GM19455 (cell line): ENCODE data around the gene GRIK2.

Experiments used
- ATAC-seq: cut with Tn5 transposase; IDR thresholded peaks from one replicate; pipeline ENCODE4 v1.9.1; 2021; ENCODE audit not compliant: unreplicated experiment

Gene GRIK2

DNA sequence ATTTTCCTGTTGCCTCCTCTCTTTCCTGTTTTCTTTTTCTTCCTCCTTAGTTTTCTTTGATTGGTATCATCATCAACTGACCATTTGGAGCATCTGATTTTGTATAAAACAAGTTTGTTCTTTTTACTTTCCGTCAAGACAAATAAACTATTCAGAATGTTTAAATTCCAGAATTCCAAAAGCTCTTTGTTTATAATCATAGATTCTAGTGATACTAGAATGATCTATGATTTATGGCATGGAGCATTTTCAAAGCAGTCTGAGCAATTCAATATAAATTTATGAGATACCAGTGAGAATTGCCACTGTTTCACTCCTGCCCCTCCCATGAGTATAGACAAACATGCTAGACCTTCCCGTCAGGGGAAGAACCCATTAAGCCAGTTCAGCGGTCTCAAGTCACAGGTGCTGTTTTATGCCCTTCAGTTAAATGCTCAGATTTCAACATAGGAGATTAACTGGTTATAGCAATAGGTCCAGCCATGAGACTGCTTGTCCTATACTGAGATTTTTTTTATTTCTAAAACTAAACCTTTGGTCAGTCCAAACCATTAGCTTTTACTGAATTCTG is 60.7 kb downstream of the GRIK2 start:
- ATAC-seq: no peak

DNA sequence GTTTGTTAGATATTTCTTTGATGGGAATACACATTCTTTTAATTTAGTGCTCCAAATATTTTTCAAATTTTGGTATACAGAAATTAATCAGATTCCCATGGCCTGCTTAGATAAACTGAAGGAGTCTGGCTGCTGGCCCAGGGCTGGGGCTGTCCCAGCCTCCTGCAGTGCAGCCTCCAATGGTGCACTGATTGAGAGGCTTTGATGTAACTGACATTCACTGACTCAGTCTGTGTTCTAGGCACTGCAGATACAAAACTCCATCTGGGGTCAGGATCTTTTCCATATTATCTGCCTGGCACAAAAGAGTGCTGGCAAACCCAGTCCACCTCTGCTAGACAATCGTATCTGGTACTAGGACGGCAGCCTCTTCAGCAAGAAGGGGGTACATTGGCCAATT is 64.8 kb downstream of the GRIK2 start:
- ATAC-seq: no peak

DNA sequence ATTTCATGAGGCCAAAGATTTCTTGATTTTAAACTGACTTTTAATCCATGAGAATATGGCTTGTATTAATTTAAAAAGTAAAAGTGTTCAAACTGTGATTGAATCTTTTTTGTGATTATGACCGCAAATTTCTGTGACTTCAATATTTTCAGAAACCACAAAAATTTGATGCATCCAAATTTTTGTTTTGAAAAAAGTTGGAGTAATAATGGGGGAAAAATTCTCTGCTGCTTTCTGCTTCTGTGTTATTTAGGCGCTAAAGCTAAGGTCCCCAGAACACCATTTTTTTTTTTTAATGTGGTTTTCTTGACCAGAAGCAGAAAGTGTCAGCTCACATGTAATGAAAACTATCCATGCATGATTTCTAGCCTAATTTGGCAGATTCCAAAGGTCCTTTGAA is 65.3 kb downstream of the GRIK2 start:
- no peak for ATAC-seq

DNA sequence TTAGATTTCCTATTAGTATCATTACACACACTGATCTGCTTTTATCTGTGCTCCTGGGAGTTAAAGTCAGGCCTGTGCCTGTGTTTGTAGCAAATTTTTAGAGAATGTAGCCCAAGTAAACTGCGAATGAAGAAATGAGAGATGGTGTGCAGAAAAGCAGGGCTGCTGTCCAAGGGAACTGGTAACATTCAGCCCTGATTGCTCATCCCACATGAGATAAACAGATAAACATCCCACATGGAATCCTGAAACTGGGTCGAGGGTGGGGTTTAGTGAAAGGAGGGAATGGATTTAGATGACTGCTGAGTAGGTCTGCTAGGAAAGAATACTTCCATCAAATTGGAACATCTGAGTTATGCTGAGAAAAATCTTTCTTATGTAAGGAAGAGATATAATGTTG is 69.1 kb downstream of the GRIK2 start:
- no peak for ATAC-seq

DNA sequence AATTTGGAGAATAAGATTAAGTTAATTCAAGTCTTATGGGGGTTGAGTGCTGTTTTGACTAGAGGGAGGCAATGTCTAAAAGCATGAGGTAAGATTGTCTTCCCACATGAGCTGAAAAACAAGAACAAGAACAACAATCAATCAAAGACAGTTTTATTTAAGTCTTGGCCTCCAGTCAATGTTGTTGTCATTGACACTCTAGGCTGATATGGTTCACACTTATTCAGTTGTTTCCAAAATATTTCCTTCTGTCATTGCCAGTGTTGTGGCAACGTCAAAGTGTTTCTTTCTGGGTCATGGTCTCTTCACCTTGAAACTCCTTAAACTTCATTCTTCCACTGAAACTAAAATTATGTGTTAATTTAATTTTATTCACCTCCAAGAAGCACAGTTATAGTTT is 72.4 kb downstream of the GRIK2 start:
- no peak for ATAC-seq

DNA sequence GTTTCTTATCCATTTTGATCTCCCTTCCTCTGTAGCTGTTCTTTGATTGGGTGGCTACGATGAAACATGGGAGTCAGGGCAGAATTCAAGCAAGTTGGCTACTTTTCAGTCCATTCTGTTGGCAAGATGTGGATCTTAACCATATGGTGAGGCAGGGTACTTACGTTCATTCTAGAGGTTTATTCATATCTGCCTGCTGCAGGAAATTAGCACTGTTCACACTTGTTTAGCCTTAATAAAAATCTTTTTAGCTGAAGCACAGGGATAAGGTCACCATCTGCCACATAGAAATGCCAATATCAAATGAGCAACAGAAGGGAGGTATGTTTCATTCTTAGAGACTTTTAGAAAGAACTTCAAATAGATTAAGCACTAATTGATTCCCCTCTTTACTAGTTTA is 83.9 kb downstream of the GRIK2 start:
- ATAC-seq: no peak

DNA sequence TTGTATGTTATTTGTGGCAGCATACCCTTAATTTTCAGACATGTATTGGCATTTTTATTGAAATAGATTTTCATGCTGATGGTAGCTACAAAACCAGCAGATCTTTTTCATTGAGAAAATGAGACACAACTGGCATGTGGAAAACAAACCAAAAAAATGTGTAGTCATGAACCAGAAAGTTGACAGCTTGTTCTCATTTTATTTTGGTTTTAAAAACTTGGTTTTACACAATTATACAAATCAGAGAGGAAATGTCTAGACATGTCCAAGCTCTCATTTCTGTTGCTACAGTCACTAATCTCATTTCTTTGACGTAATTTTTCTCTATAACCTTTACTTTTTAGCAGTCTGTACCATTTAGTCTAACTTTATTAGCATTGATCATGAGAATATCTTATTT is 85.4 kb downstream of the GRIK2 start:
- ATAC-seq: no peak

DNA sequence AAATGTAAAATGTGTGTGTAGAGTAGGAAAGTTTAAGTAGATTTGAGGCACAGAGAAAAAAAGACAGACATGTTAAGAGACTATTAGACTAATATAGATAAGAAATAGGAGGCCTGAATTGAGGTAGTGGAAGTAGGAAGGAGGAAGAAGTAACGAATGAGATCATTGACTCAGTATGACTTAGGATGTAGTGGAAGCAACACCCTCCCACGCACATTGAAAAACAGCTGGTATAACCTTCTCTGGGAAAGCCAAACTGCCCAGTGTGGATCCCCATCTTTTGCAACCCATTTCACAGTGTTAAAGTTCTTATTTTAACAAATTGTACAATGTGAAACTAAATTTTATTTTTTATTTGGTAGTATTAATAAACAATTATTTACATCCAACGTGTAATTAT is 89.1 kb downstream of the GRIK2 start:
- no peak for ATAC-seq

DNA sequence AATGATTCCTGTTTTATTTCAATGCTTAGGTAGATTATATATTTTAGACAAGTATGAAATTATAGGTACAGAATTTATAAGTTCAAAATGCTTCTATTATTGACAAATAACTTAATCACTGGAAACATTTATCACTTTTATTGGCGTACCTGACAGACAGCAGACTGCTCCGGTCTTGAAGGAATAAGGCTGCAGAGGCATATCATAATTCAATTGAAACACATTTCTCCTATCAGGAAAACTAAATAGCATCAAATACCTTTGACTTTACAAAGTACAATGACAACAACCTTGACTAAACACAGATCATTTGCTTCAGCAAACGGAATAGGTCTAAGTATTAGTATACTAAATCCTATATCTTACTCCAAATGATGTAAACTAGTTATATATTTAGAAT is 91.3 kb downstream of the GRIK2 start:
- ATAC-seq: no peak

DNA sequence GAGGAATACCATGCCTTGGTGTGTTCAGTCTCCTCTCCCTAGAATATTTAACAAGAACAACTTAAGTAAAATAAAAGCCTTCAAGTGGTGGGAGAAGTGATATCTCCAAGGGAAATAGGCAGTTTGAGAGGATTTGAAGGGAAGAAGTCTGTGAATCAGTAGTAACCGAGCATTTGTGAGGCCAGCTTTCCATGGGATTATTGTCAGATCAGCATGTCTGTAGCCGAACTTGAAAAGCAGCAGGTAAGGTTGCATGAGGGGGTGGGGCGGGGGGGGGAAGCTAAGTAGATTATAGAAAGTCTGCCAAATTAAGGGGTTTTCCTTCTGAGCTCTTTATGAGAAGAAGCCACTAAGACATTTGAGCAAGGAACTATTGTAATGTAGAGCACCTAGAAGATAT is 92.6 kb downstream of the GRIK2 start:
- ATAC-seq: no peak

DNA sequence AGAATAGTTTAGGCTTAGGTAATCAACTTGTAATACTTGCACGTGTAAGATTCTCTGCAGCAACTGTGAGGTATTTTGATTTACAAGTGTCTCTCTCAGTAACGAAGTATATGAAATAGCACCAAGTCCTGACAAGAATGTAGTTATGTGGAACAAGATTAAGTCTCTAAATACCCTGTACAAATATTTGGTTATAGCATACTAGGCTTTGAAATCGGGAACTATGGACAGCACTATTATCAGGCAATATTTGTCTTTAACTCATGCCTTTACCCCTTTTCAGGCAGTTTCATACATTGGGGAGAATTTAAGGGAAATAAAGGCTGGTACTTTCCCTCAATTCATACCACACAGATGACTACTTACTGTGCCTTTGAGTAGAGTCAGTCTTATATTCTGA is 93.2 kb downstream of the GRIK2 start:
- ATAC-seq: no peak

DNA sequence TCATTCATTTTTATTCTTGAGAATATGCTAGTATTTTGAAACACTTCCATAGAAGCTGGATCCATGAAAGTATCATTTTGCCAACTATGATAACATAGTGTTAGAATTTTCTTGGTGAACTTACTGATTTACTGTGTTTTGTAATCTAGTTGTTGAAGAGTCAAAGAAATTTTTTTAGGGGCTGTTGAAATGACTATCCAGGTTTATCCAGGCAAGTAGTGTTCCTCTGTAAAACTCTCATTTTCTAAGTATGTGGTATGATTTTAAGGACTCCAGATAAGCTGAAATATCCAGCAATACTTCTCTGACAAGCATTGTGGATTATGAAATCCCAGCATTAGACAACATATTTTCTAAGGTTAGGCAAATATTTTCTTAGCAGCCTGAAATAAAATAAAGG is 95.9 kb downstream of the GRIK2 start:
- ATAC-seq: no peak

DNA sequence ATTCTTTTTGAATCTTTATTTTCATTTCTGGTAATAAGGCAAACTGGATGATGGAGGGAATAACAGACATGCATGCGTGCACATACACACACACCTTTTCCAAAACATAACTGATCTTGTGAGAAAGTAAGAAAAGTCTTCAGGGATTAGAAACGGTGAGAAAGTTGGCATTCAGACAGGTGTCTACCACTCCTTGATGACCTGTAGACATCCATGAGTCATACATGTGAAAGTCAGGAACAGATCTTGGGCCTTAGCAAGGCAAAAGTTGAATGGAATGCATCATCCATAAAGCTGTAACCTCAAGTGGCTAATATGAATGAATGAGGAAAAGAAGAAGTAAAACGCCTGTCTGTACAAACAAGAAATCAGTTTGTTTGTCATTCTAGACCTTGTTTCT is 97.3 kb downstream of the GRIK2 start:
- ATAC-seq: no peak

DNA sequence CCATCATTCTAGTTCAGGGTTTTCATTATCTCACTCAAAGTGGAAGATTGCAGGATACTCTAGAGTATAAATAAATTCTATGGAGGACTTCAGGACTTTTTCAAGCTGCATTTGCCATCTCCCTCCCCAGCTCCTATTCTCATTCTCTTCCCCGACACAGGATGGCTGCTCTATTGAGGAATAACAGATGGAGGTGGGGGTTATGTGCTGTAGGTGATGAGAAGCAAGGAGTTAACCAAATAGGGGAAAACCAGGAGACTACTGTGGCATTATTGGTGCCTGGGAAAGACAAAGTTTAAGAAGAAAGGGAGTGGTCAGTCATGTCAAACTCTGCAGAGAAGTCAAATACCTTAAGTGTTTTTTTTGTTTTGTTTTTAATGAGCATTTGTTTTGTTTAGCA is 109.3 kb downstream of the GRIK2 start:
- no peak for ATAC-seq

DNA sequence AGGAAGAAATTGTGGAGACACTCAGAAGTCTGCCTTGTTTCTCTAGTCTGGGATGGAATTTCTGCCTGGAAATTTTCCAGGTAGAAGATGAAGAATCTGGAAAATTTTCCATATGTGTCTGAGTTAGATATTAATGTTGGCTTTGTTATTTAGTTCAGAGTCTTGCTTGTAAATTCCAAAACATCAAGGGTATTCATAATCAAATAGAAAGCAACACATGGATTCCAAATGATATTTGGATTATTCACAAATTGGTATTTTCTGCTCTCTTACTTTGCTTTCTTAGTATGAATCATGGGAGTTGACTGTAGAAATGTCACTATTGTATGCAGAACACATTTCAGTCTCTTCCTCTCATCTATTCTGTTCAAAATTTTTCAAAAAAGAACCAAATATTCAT is 116.0 kb downstream of the GRIK2 start:
- ATAC-seq: no peak

DNA sequence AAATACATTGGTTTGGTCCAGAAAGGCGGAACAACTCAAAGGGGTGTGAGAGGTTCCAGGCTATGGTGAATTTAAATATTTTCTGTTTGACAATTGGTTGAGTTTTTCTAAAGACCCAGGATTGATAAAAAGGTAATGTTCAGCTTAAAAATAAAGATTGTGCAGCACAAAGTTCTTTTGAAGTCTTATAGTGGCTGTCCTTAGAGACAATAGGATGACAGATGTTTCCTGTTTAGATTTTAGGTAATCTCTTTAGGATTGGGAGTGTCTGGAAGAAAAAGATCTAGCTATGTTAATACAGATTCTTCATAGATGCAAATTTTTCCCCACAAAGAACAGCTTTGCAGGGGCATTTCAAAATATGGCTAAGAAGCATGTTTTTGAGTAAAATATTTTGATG is 119.7 kb downstream of the GRIK2 start:
- ATAC-seq: no peak

DNA sequence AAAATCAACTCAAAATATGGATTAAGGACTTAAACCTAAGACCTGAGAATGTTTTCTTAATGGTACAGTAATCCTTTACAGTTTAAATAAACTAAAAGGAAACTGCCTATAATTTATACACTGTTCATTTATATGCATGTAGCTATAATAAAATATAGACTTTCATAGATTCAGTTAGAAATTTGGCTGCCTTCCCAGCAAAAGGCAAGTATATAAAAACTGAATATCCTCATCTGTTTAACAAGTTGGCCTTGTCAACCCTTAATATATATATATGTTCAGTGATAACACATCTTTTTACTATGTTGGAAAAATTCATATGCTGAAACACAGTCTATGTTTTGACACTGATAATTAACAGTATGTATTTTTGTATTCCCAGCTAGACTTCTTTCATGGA is 123.1 kb downstream of the GRIK2 start:
- ATAC-seq: no peak

DNA sequence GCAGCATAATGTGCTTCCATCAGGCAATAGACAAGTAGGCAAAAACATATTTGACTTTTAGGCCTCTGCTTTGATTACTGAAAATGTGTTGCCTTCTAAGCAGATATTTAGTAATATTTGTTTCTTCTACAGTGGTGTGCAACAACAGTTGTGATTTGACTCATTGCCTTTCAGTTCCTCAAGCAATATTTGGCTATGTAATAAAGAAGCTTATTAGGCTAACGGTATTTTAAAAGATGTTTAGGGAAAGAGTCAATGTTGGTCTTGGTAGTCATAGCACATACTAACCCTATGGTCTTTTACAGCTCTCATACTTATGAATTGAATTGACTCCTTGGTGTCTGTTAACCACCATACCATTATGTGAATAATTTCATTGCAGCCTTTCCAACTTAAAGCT is 124.1 kb downstream of the GRIK2 start:
- no peak for ATAC-seq

DNA sequence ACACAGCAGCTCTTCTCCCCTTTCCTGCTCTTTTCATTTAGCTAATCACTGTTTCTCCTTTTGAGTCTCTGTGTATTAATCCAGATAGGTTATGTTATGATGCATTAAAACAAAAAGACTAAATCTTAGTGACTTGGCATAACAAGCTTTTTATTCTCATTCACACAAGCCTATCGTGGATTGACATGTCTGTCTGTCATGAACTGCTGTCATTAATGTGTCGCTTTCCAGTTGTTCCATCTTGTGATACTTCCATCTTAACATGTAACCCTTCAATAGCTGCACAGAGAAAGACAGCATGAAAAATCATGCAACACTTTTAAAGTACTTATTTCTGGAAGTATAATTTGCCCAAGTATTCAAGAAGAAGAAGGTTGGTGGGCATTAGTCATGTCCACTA is 128.7 kb downstream of the GRIK2 start:
- no peak for ATAC-seq

DNA sequence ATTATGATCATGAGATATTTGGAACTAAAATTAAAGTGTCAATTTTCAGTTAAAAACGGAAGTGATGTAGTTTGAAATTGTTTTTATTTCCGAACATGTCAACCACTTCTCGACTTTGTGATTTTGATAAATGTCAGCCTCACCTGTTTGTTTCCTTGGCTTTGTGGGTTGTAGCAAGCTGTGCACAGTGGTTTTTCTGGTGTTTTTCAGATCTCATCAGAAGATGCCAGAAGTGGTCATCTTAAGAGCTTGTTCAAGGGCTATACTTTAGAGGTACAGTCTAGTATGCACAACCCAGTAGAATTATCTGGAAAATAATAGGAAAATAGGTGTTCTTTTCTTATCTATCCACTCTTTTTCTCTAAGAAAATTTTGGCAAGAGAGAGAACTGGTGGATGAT is 134.0 kb downstream of the GRIK2 start:
- no peak for ATAC-seq

DNA sequence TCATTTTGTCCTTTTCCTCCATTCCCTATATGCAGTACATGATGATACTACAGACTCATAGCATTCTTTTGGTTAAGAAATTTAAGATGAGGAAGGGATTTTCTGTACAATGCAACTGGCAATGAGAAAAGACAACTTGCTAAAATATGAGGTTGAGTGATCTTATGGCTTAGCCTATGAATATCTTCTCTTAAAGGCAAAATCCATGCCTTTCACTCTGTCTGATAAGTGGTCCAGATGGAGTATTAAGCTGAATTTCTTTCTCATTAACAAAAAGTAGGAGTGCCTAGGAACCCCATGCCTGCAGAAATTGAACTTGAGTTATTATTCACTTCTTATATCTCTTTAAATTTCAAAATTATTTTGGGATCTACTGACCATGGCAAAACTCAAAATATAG is 135.3 kb downstream of the GRIK2 start:
- no peak for ATAC-seq

DNA sequence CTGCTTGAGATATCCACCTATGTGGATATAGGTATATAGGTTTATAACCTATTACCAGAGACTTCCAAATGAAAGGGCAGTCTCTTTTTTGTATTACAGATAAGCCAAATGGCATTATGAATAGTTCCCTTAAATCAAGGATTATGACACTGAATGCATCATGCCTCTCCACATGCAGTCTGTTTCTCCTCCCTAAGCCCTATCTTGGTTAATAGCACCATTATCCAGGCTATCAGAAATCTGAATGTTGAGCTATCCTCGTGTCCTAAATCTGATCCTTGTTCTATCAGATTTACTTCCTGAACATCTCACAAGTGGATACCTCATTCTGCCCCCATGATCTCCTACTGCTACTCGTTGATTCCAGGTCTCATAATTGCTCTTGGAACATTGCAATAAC is 138.0 kb downstream of the GRIK2 start:
- ATAC-seq: no peak

DNA sequence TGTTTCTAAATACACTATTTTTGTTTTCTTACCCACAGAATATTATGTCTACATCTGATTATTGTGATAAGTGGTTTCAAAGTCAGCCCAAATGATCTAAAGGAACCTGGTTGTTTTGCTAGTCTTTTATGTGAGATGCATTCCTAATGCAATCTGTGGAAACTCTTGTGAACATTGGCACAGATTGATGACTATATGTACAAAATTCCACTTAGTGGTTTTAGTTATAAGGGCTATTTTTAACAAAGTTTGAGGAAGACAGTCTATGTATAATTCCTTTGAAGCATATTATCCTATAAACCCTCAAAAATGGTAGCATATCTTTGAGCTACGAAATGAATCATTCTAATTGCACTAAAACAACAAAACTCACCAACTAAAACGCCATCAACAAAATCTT is 140.9 kb downstream of the GRIK2 start:
- ATAC-seq: no peak

DNA sequence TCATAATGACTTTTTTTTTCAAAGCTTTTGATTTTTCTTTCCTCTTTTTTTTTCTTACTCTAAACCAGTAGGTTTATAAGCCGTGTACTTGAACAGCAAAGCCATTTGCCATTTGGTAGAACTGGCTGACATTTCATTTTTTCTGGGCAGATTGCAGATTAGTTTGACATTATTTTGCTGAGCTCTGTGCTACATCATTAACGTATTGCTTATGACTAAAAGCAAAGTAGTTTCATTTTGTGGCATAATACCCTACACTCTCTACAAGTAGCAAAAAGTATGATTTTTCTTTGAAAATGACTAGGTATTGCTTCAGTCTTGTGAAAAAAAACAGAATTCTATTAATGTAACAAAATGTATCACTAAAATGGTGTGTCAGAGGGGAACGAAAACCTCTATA is 141.3 kb downstream of the GRIK2 start:
- ATAC-seq: no peak
